GM12878 (cell line): ENCODE measurements around the gene DHX30. TPM values are rescaled to one million over a fixed set of nuclear protein-coding genes. Genes with fewer than 3 reads are reported as not detected.

Source experiments
- BACH1 ChIP-seq: fragments of 450-650 bp; IDR thresholded peaks from 2 replicates; pipeline ENCODE4 v1.6.1; 2017; ENCODE audit warnings: mild to moderate bottlenecking, borderline replicate concordance
- BCL11A ChIP-seq: IDR thresholded peaks from 2 replicates; pipeline ENCODE4 v1.6.1; 2011; ENCODE audit warnings: low read depth, low read length
- DPF2 ChIP-seq: fragments of 450-650 bp; IDR thresholded peaks from 2 replicates; pipeline ENCODE4 v1.6.1; 2017; ENCODE audit warnings: mild to moderate bottlenecking
- EED ChIP-seq: sonication (generic); IDR thresholded peaks from 2 replicates; pipeline ENCODE4 v1.6.1; 2016; ENCODE audit warnings: antibody characterized with exemption, low read depth
- EP300 ChIP-seq, 2 experiments: fragments of 150-350 bp in 1 of 2; IDR thresholded peaks; 2 replicates each; pipeline ENCODE4 v1.6.1; 2011 to 2012; ENCODE audit warnings: low read depth in 2 of 2, low read length in 2 of 2, borderline replicate concordance in 1 of 2, improper control_type of control experiment in 1 of 2, inconsistent platforms in 1 of 2; ENCODE audit not compliant: control insufficient read depth in 1 of 2
- IKZF2 ChIP-seq, 2 experiments: fragments of 450-650 bp; IDR thresholded peaks; 2 replicates each; pipeline ENCODE4 v1.6.1; 2017; ENCODE audit warnings: mild to moderate bottlenecking in 2 of 2, moderate library complexity in 2 of 2
- JUNB ChIP-seq: IDR thresholded peaks from 2 replicates; pipeline ENCODE4 v1.6.1; 2016; ENCODE audit warnings: antibody characterized with exemption, mild to moderate bottlenecking
- KDM1A ChIP-seq: fragments of 200-600 bp; sonication (generic); IDR thresholded peaks from 2 replicates; pipeline ENCODE4 v1.6.1; 2016; ENCODE audit warnings: borderline replicate concordance
- LARP7 ChIP-seq: fragments of 450-650 bp; IDR thresholded peaks from 2 replicates; pipeline ENCODE4 v1.6.1; 2017; ENCODE audit warnings: mild to moderate bottlenecking
- MEF2A ChIP-seq: IDR thresholded peaks from 2 replicates; pipeline ENCODE4 v1.6.1; 2011; ENCODE audit warnings: low read depth, mild to moderate bottlenecking, low read length, moderate library complexity; ENCODE audit not compliant: insufficient read depth
- MTA2 ChIP-seq: fragments of 450-650 bp; IDR thresholded peaks from 2 replicates; pipeline ENCODE4 v1.6.1; 2016; ENCODE audit warnings: low read depth, mild to moderate bottlenecking, moderate library complexity
- POLR2AphosphoS2 ChIP-seq: IDR thresholded peaks from 2 replicates; pipeline ENCODE4 v1.6.1; 2011; ENCODE audit warnings: low read depth, mild to moderate bottlenecking, low read length, improper control_type of control experiment, moderate library complexity
- SMAD1 ChIP-seq: fragments of 450-650 bp; IDR thresholded peaks from 2 replicates; pipeline ENCODE4 v1.6.1; 2018; ENCODE audit warnings: mild to moderate bottlenecking, low read depth; ENCODE audit not compliant: partially characterized antibody
- SMARCA5 ChIP-seq: fragments of 450-650 bp; IDR thresholded peaks from 2 replicates; pipeline ENCODE4 v1.6.1; 2017; ENCODE audit warnings: mild to moderate bottlenecking
- SMC3 ChIP-seq: IDR thresholded peaks from 2 replicates; pipeline ENCODE4 v1.6.1; 2011; ENCODE audit warnings: low read length, improper control_type of control experiment, borderline replicate concordance
- SP1 ChIP-seq: IDR thresholded peaks from one replicate; pipeline ENCODE4 v1.6.1; 2011; ENCODE audit warnings: low read depth, low read length
- ZBED1 ChIP-seq: IDR thresholded peaks from 2 replicates; pipeline ENCODE4 v1.6.1; 2016; ENCODE audit warnings: borderline replicate concordance
- polyA plus RNA-seq, 11 experiments: library from polyadenylated mRNA; depleted of rRNA in 4 of 11; unstranded in 6 of 11; stranded (reverse) in 5 of 11; fragments of >200 nt; fragmentation: Nextera tagmentation in 4 of 11; fragmentation: Illumina TruSeq in 1 of 11; extraction: Ambion mirVana in 4 of 11; extraction: Trizol in 1 of 11; gene quantifications; 1 replicate in 1 of 11; 2 replicates in 10 of 11; pipeline versions ENCODE4 v1.2.1 to v1.2.3, GENCODE V29; 2011 to 2016; ENCODE audit warnings: inconsistent platforms in 2 of 11, missing spikeins in 2 of 11, low read depth in 1 of 11
- total RNA-seq, 4 experiments: library from RNA; depleted of rRNA in 3 of 4; stranded (reverse); fragments of >200 nt in 3 of 4; fragmentation: Illumina TruSeq in 1 of 4; extraction: Trizol in 1 of 4; gene quantifications; 2 replicates each; pipeline versions ENCODE4 v1.2.1 to v1.2.3, GENCODE V29; 2013 to 2021
- TF ChIP-seq, protein P1 (sequence below): fragments of 450-650 bp; IDR thresholded peaks from 2 replicates; pipeline ENCODE4 v1.6.1; 2017; ENCODE audit warnings: mild to moderate bottlenecking, moderate library complexity
- TF ChIP-seq, protein P2 (sequence below): fragments of 450-650 bp; conservative IDR thresholded peaks from 2 replicates; pipeline ENCODE4 v1.6.1; 2017; ENCODE audit warnings: mild to moderate bottlenecking, moderate library complexity
- TF ChIP-seq, protein P3 (sequence below): fragments of 450-650 bp; IDR thresholded peaks from 2 replicates; pipeline ENCODE4 v1.6.1; 2017; ENCODE audit warnings: mild to moderate bottlenecking
- TF ChIP-seq, protein P4 (sequence below): IDR thresholded peaks from 2 replicates; pipeline ENCODE4 v1.6.1; 2012; ENCODE audit warnings: low read length, inconsistent platforms

DHX30 gene
- total and polyA plus RNA-seq, 10 of the 15 experiments (the other 5 are each of a cell fraction or from before 2014, with no cell fraction given) = 9.5 to 75.3 (median 47.8) TPM

DNA sequence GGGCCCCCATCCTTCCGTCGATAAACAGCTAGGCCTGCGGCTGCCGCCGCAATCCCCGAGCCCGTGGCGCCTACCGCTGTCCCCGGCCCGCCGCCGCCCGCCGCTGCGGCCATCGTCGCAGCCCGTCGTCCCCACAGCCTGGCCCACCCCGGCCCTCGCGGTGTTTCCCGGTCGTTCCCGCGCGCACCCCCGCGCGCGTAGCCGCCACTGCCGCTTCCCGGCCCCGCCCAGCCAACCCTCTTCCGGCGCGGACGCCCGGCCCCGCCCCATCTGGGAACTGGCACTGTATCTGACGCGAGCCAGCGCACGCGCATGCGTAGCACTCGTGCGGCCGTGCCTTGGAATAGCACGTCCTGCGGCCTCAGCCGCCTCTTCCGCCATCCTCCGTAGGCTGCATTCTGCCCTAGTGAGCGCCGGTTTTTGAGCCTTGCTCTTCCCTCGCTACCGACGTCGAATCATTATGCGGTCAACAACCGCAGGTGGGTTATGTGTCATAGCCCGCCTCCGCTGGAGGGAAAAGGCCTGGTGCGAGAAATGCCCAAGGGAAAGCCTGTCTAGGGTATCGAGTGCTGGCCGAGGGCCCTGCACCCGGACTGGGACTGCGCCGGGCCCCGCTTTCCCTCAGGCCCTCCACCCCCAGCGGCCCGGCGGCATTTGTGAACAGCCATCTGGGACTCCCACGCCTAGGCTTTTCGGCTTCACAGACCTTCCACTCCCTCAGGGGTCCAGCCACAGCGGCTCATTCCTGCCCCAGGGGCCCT, 21.1 kb upstream of the DHX30 start, which contains the start of gene SMARCC1 (continued):
- TF ChIP-seq, protein P1, sequence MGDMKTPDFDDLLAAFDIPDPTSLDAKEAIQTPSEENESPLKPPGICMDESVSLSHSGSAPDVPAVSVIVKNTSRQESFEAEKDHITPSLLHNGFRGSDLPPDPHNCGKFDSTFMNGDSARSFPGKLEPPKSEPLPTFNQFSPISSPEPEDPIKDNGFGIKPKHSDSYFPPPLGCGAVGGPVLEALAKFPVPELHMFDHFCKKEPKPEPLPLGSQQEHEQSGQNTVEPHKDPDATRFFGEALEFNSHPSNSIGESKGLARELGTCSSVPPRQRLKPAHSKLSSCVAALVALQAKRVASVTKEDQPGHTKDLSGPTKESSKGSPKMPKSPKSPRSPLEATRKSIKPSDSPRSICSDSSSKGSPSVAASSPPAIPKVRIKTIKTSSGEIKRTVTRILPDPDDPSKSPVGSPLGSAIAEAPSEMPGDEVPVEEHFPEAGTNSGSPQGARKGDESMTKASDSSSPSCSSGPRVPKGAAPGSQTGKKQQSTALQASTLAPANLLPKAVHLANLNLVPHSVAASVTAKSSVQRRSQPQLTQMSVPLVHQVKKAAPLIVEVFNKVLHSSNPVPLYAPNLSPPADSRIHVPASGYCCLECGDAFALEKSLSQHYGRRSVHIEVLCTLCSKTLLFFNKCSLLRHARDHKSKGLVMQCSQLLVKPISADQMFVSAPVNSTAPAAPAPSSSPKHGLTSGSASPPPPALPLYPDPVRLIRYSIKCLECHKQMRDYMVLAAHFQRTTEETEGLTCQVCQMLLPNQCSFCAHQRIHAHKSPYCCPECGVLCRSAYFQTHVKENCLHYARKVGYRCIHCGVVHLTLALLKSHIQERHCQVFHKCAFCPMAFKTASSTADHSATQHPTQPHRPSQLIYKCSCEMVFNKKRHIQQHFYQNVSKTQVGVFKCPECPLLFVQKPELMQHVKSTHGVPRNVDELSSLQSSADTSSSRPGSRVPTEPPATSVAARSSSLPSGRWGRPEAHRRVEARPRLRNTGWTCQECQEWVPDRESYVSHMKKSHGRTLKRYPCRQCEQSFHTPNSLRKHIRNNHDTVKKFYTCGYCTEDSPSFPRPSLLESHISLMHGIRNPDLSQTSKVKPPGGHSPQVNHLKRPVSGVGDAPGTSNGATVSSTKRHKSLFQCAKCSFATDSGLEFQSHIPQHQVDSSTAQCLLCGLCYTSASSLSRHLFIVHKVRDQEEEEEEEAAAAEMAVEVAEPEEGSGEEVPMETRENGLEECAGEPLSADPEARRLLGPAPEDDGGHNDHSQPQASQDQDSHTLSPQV = no peak
- TF ChIP-seq MTA2 (peak; percentile 62; the same call in 1 of the 2 replicates), BACH1 (peak; percentile 8; the same call in 1 of the 2 replicates), BCL11A (peak; percentile 68), SMAD1 (peak; percentile 39), MEF2A (peak; percentile 70), LARP7 (peak; percentile 18; the same call in 1 of the 2 replicates), IKZF2 (IDR thresholded peaks at IDR 0.05) (peak; percentile 90 to 95), POLR2AphosphoS2 (0 out of 2 replicates have a peak, but pooled peaks have one; percentile 62), SP1 (peak; percentile 68), SMARCA5 (peak; percentile 88; the same call in 1 of the 2 replicates), ZBED1 (0 out of 2 replicates have a peak, but pooled peaks have one; percentile 29), KDM1A (no peak), SMC3 (no peak), EP300 (IDR thresholded peaks at IDR 0.05; ENCODE audit: borderline replicate concordance in 1 of 2, control insufficient read depth in 1 of 2, low read depth in 2 of 2, low read length in 2 of 2) (peak; percentile 41 to 73; a peak in 2 of 4 replicates), DPF2 (peak; percentile 87; the same call in 1 of the 2 replicates), JUNB (peak; percentile 77; the same call in 1 of the 2 replicates), EED (peak; percentile 95)
- TF ChIP-seq, protein P2, sequence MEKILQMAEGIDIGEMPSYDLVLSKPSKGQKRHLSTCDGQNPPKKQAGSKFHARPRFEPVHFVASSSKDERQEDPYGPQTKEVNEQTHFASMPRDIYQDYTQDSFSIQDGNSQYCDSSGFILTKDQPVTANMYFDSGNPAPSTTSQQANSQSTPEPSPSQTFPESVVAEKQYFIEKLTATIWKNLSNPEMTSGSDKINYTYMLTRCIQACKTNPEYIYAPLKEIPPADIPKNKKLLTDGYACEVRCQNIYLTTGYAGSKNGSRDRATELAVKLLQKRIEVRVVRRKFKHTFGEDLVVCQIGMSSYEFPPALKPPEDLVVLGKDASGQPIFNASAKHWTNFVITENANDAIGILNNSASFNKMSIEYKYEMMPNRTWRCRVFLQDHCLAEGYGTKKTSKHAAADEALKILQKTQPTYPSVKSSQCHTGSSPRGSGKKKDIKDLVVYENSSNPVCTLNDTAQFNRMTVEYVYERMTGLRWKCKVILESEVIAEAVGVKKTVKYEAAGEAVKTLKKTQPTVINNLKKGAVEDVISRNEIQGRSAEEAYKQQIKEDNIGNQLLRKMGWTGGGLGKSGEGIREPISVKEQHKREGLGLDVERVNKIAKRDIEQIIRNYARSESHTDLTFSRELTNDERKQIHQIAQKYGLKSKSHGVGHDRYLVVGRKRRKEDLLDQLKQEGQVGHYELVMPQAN = peak; percentile 57; the same call in 1 of the 2 replicates
- TF ChIP-seq, protein P3, sequence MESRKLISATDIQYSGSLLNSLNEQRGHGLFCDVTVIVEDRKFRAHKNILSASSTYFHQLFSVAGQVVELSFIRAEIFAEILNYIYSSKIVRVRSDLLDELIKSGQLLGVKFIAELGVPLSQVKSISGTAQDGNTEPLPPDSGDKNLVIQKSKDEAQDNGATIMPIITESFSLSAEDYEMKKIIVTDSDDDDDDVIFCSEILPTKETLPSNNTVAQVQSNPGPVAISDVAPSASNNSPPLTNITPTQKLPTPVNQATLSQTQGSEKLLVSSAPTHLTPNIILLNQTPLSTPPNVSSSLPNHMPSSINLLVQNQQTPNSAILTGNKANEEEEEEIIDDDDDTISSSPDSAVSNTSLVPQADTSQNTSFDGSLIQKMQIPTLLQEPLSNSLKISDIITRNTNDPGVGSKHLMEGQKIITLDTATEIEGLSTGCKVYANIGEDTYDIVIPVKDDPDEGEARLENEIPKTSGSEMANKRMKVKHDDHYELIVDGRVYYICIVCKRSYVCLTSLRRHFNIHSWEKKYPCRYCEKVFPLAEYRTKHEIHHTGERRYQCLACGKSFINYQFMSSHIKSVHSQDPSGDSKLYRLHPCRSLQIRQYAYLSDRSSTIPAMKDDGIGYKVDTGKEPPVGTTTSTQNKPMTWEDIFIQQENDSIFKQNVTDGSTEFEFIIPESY = no peak
- TF ChIP-seq, protein P4, sequence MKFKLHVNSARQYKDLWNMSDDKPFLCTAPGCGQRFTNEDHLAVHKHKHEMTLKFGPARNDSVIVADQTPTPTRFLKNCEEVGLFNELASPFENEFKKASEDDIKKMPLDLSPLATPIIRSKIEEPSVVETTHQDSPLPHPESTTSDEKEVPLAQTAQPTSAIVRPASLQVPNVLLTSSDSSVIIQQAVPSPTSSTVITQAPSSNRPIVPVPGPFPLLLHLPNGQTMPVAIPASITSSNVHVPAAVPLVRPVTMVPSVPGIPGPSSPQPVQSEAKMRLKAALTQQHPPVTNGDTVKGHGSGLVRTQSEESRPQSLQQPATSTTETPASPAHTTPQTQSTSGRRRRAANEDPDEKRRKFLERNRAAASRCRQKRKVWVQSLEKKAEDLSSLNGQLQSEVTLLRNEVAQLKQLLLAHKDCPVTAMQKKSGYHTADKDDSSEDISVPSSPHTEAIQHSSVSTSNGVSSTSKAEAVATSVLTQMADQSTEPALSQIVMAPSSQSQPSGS = no peak; the same call in 1 of the 2 replicates
